Middle frontal gyrus (tissue), 1 donor: ENCODE results near the gene SDC1.
"Not testable (repeated sequence)": the region's sequence is repeated elsewhere in the genome, so short reads cannot be mapped to it uniquely, and the experiment has no call there.

Experiments used
- DNase-seq: peaks from one replicate; pipeline ENCODE4 v3.0.0-alpha.2; 2015; ENCODE audit warnings: low spot score; ENCODE audit errors: extremely low spot score

SDC1 gene

GRCh38 chr2:20198796-20199632, 25.9 kb downstream of the SDC1 start:
- no peak for DNase-seq

- DNase-seq = no peak
Measured at GRCh38 chr2:20198001-20198400, 26.9 kb downstream of the SDC1 start.

GRCh38 chr2:20197192-20197591, 27.7 kb downstream of the SDC1 start:
- no peak for DNase-seq

- no peak for DNase-seq
Measured at GRCh38 chr2:20196657-20197161, 28.2 kb downstream of the SDC1 start.

- no peak for DNase-seq
Measured at GRCh38 chr2:20196053-20196656, 28.8 kb downstream of the SDC1 start.

- DNase-seq = no peak
Measured at GRCh38 chr2:20195431-20196033, 29.4 kb downstream of the SDC1 start.

- DNase-seq = not testable (repeated sequence)
Measured at GRCh38 chr2:20195016-20195411, 29.9 kb downstream of the SDC1 start.

GRCh38 chr2:20194097-20195015, 30.6 kb downstream of the SDC1 start:
- no peak for DNase-seq

GRCh38 chr2:20193185-20193584, 31.7 kb downstream of the SDC1 start:
- DNase-seq = no peak

GRCh38 chr2:20192781-20193180, 32.1 kb downstream of the SDC1 start:
- no peak for DNase-seq

- DNase-seq = no peak
Measured at GRCh38 chr2:20191714-20192569, 33.0 kb downstream of the SDC1 start.

- DNase-seq = no peak
Measured at GRCh38 chr2:20190876-20191713, 33.8 kb downstream of the SDC1 start.

GRCh38 chr2:20190170-20190569, 34.8 kb downstream of the SDC1 start:
- DNase-seq = no peak

- DNase-seq = no peak
Measured at GRCh38 chr2:20189299-20189931, 35.5 kb downstream of the SDC1 start.

- DNase-seq = no peak
Measured at GRCh38 chr2:20188851-20189250, 36.1 kb downstream of the SDC1 start.

GRCh38 chr2:20188201-20188600, 36.7 kb downstream of the SDC1 start:
- no peak for DNase-seq

- no peak for DNase-seq
Measured at GRCh38 chr2:20187331-20187730, 37.6 kb downstream of the SDC1 start.

- no peak for DNase-seq
Measured at GRCh38 chr2:20186855-20187187, 38.1 kb downstream of the SDC1 start.
